HL-60 (cell line): ENCODE measurements around the gene SLFN12.
"Not testable (repeated sequence)": the region's sequence is repeated elsewhere in the genome, so short reads cannot be mapped to it uniquely, and the experiment has no call there.

Experiments used
- DNase-seq, 2 experiments: peaks; one replicate each; pipeline ENCODE4 v3.0.0-alpha.2; 2010 to 2020; ENCODE audit warnings: low read depth in 1 of 2, low spot score in 1 of 2
- H3K27ac ChIP-seq: fragments of 250-450 bp; sonication (Bioruptor Pico); replicated peaks from 2 replicates; pipeline ENCODE4 v1.5.1; 2020; ENCODE audit warnings: mild to moderate bottlenecking, moderate library complexity
- H3K27me3 ChIP-seq: fragments of 250-450 bp; sonication (Bioruptor Pico); 2 replicates; pipeline ENCODE4 v1.5.1; 2021; ENCODE audit warnings: mild to moderate bottlenecking, moderate library complexity; ENCODE audit not compliant: insufficient read depth, poor library complexity, severe bottlenecking
- H3K4me3 ChIP-seq: replicated peaks from 2 replicates; pipeline ENCODE4 v1.5.1; 2011; ENCODE audit warnings: mild to moderate bottlenecking, control low read depth, low read length; ENCODE audit not compliant: insufficient read depth
- CTCF ChIP-seq: IDR thresholded peaks from one replicate; pipeline ENCODE4 v1.5.1; 2011; ENCODE audit warnings: low read length, control low read depth, inconsistent platforms; ENCODE audit not compliant: insufficient read depth
- GABPA ChIP-seq: IDR thresholded peaks from 2 replicates; pipeline ENCODE4 v1.6.1; 2012; ENCODE audit warnings: low read depth
- POLR2AphosphoS5 ChIP-seq: IDR thresholded peaks from 2 replicates; pipeline ENCODE4 v1.6.1; 2012; ENCODE audit warnings: low read depth
- REST ChIP-seq: IDR thresholded peaks from 2 replicates; pipeline ENCODE4 v1.6.1; 2012; ENCODE audit warnings: low read depth; ENCODE audit not compliant: insufficient replicate concordance
- SPI1 ChIP-seq: IDR thresholded peaks from 2 replicates; pipeline ENCODE4 v1.6.1; 2012; ENCODE audit warnings: low read depth, mild to moderate bottlenecking, borderline replicate concordance

The SLFN12 gene

GRCh38 chr17:35460354-35460851 is 28.1 kb upstream of the SLFN12 start:
- TF ChIP-seq CTCF = no peak
- no peak for TF ChIP-seq REST
- TF ChIP-seq GABPA = no peak
- no peak for TF ChIP-seq SPI1
- no peak for TF ChIP-seq POLR2AphosphoS5
- no peaks in the 10 kb centered on the region for H3K27me3 ChIP-seq
- H3K4me3 ChIP-seq = no peak overlapping the region
- no peak overlapping the region for H3K27ac ChIP-seq
- DNase-seq = no peak

GRCh38 chr17:35454035-35454434 is 21.7 kb upstream of the SLFN12 start:
- not testable (repeated sequence) for H3K4me3 ChIP-seq, H3K27me3 ChIP-seq, DNase-seq, H3K27ac ChIP-seq

- Histone ChIP-seq H3K4me3 (no peak overlapping the region), H3K27me3 (no peaks in the 10 kb centered on the region), H3K27ac (no peak overlapping the region)
- TF ChIP-seq CTCF (no peak), REST (no peak), GABPA (no peak), POLR2AphosphoS5 (no peak), SPI1 (no peak)
- no peak for DNase-seq
Observed at GRCh38 chr17:35453171-35453570, 20.9 kb upstream of the SLFN12 start.

- DNase-seq = peak in 1 of 2 experiments; percentile 89
- H3K4me3 ChIP-seq = peak overlapping the region; percentile 56
Observed at GRCh38 chr17:35449371-35449931, 17.2 kb upstream of the SLFN12 start.

More at GRCh38 chr17:35449371-35449931, 17.2 kb upstream of the SLFN12 start:
- TF ChIP-seq REST (no peak), GABPA (no peak), POLR2AphosphoS5 (peak; percentile 65), SPI1 (peak; percentile 75)
- Histone ChIP-seq H3K27ac (peak overlapping the region; percentile 97), H3K27me3 (no peaks in the 10 kb centered on the region)
